ENCODE data around the gene SLC30A1. TPM values are rescaled to one million over a fixed set of nuclear protein-coding genes. Genes with fewer than 3 reads are reported as not detected.

SLC30A1 gene
- polyA plus RNA-seq, 4 donors = 5.0 to 107 (median 8.4) TPM

- H3K4me1 ChIP-seq (ENCODE audit: control insufficient read depth in 3 of 3, insufficient read depth in 2 of 3, low read depth in 1 of 3, low read length in 2 of 3) = no peaks in the 10 kb centered on the region
- no peaks in the 10 kb centered on the region for H3K36me3 ChIP-seq (ENCODE audit: control insufficient read depth in 3 of 3, insufficient read depth in 2 of 3, low read depth in 1 of 3, low read length in 3 of 3)
- FAIRE-seq (no peak), DNase-seq (no peak)
- no peak overlapping the region for H3K27ac ChIP-seq (ENCODE audit: low read depth in 1 of 3, low read length in 2 of 3)
- whole genome bisulfite sequencing, 3 donors = 81 to 85% (median 84%) methylated on average over 15 of the region's 15 CpGs
- no peaks in the 10 kb centered on the region for H3K27me3 ChIP-seq (ENCODE audit: control insufficient read depth in 3 of 3, insufficient read depth in 3 of 3, low read length in 3 of 3)
- no peak overlapping the region for H3K4me3 ChIP-seq (ENCODE audit: low read depth in 1 of 3, low read length in 3 of 3)
- H3K9me3 ChIP-seq (ENCODE audit: control insufficient read depth in 2 of 2, insufficient read depth in 1 of 2, low read depth in 1 of 2, low read length in 1 of 2) = no peaks in the 10 kb centered on the region
Measured at GRCh38 chr1:211531194-211532087, 47.5 kb downstream of the SLC30A1 start.

- DNase-seq = no peak
Measured at GRCh38 chr1:211530102-211530501, 48.9 kb downstream of the SLC30A1 start.

GRCh38 chr1:211529453-211529852 is 49.5 kb downstream of the SLC30A1 start:
- Histone ChIP-seq H3K36me3 (ENCODE audit: control insufficient read depth in 3 of 3, insufficient read depth in 2 of 3, low read depth in 1 of 3, low read length in 3 of 3) (no peaks in the 10 kb centered on the region), H3K4me1 (ENCODE audit: control insufficient read depth in 3 of 3, insufficient read depth in 2 of 3, low read depth in 1 of 3, low read length in 2 of 3) (no peaks in the 10 kb centered on the region), H3K27ac (ENCODE audit: low read depth in 1 of 3, low read length in 2 of 3) (no peak overlapping the region), H3K4me3 (ENCODE audit: low read depth in 1 of 3, low read length in 3 of 3) (no peak overlapping the region), H3K27me3 (ENCODE audit: control insufficient read depth in 3 of 3, insufficient read depth in 3 of 3, low read length in 3 of 3) (no peaks in the 10 kb centered on the region), H3K9me3 (ENCODE audit: control insufficient read depth in 2 of 2, insufficient read depth in 1 of 2, low read depth in 1 of 2, low read length in 1 of 2) (no peaks in the 10 kb centered on the region)
- 63 to 72% (median 71%) methylated on average over 9 of the region's 9 CpGs for WGBS, 3 donors
- DNase-seq = no peak
- FAIRE-seq = no peak

More at GRCh38 chr1:211530102-211530501, 48.9 kb downstream of the SLC30A1 start:
- Histone ChIP-seq H3K4me3 (ENCODE audit: low read depth in 1 of 3, low read length in 3 of 3) (no peak overlapping the region), H3K27me3 (ENCODE audit: control insufficient read depth in 3 of 3, insufficient read depth in 3 of 3, low read length in 3 of 3) (no peaks in the 10 kb centered on the region), H3K36me3 (ENCODE audit: control insufficient read depth in 3 of 3, insufficient read depth in 2 of 3, low read depth in 1 of 3, low read length in 3 of 3) (no peaks in the 10 kb centered on the region), H3K27ac (ENCODE audit: low read depth in 1 of 3, low read length in 2 of 3) (no peak overlapping the region), H3K4me1 (ENCODE audit: control insufficient read depth in 3 of 3, insufficient read depth in 2 of 3, low read depth in 1 of 3, low read length in 2 of 3) (no peaks in the 10 kb centered on the region), H3K9me3 (ENCODE audit: control insufficient read depth in 2 of 2, insufficient read depth in 1 of 2, low read depth in 1 of 2, low read length in 1 of 2) (no peaks in the 10 kb centered on the region)
- 65 to 73% (median 72%) methylated on average over 2 of the region's 2 CpGs for WGBS, 3 donors
- FAIRE-seq = no peak

- Histone ChIP-seq H3K27ac (ENCODE audit: low read depth in 1 of 3, low read length in 2 of 3) (no peak overlapping the region), H3K27me3 (ENCODE audit: control insufficient read depth in 3 of 3, insufficient read depth in 3 of 3, low read length in 3 of 3) (no peaks in the 10 kb centered on the region), H3K4me3 (ENCODE audit: low read depth in 1 of 3, low read length in 3 of 3) (no peak overlapping the region), H3K9me3 (ENCODE audit: control insufficient read depth in 2 of 2, insufficient read depth in 1 of 2, low read depth in 1 of 2, low read length in 1 of 2) (no peaks in the 10 kb centered on the region), H3K36me3 (ENCODE audit: control insufficient read depth in 3 of 3, insufficient read depth in 2 of 3, low read depth in 1 of 3, low read length in 3 of 3) (no peaks in the 10 kb centered on the region), H3K4me1 (ENCODE audit: control insufficient read depth in 3 of 3, insufficient read depth in 2 of 3, low read depth in 1 of 3, low read length in 2 of 3) (no peaks in the 10 kb centered on the region)
- FAIRE-seq (no peak), DNase-seq (no peak)
- WGBS, 3 donors = 90 to 95% (median 91%) methylated on average over 7 of the region's 7 CpGs
Measured at GRCh38 chr1:211529011-211529410, 50.0 kb downstream of the SLC30A1 start.

GRCh38 chr1:211527888-211528287 is 51.1 kb downstream of the SLC30A1 start:
- DNase-seq (no peak), FAIRE-seq (no peak)
- Histone ChIP-seq H3K4me3 (ENCODE audit: low read depth in 1 of 3, low read length in 3 of 3) (no peak overlapping the region), H3K9me3 (ENCODE audit: control insufficient read depth in 2 of 2, insufficient read depth in 1 of 2, low read depth in 1 of 2, low read length in 1 of 2) (no peaks in the 10 kb centered on the region), H3K36me3 (ENCODE audit: control insufficient read depth in 3 of 3, insufficient read depth in 2 of 3, low read depth in 1 of 3, low read length in 3 of 3) (no peaks in the 10 kb centered on the region), H3K27me3 (ENCODE audit: control insufficient read depth in 3 of 3, insufficient read depth in 3 of 3, low read length in 3 of 3) (no peaks in the 10 kb centered on the region), H3K27ac (ENCODE audit: low read depth in 1 of 3, low read length in 2 of 3) (no peak overlapping the region), H3K4me1 (ENCODE audit: control insufficient read depth in 3 of 3, insufficient read depth in 2 of 3, low read depth in 1 of 3, low read length in 2 of 3) (no peaks in the 10 kb centered on the region)
- whole genome bisulfite sequencing, 3 donors = 62 to 72% (median 70%) methylated on average over 5 of the region's 5 CpGs

GRCh38 chr1:211527006-211527405 is 52.0 kb downstream of the SLC30A1 start:
- Histone ChIP-seq H3K27ac (ENCODE audit: low read depth in 1 of 3, low read length in 2 of 3) (no peak overlapping the region), H3K36me3 (ENCODE audit: control insufficient read depth in 3 of 3, insufficient read depth in 2 of 3, low read depth in 1 of 3, low read length in 3 of 3) (no peaks in the 10 kb centered on the region), H3K9me3 (ENCODE audit: control insufficient read depth in 2 of 2, insufficient read depth in 1 of 2, low read depth in 1 of 2, low read length in 1 of 2) (no peaks in the 10 kb centered on the region), H3K4me3 (ENCODE audit: low read depth in 1 of 3, low read length in 3 of 3) (no peak overlapping the region), H3K27me3 (ENCODE audit: control insufficient read depth in 3 of 3, insufficient read depth in 3 of 3, low read length in 3 of 3) (no peaks in the 10 kb centered on the region), H3K4me1 (ENCODE audit: control insufficient read depth in 3 of 3, insufficient read depth in 2 of 3, low read depth in 1 of 3, low read length in 2 of 3) (no peaks in the 10 kb centered on the region)
- FAIRE-seq (no peak), DNase-seq (no peak)
- WGBS, 3 donors = 83 to 91% (median 89%) methylated on average over 3 of the region's 3 CpGs

- no peak for FAIRE-seq
Measured at GRCh38 chr1:211526101-211526500, 52.9 kb downstream of the SLC30A1 start.

GRCh38 chr1:211525101-211525676 is 53.8 kb downstream of the SLC30A1 start:
- no peak overlapping the region for H3K4me3 ChIP-seq (ENCODE audit: low read depth in 1 of 3, low read length in 3 of 3)
- no peaks in the 10 kb centered on the region for H3K27me3 ChIP-seq (ENCODE audit: control insufficient read depth in 3 of 3, insufficient read depth in 3 of 3, low read length in 3 of 3)
- H3K4me1 ChIP-seq (ENCODE audit: control insufficient read depth in 3 of 3, insufficient read depth in 2 of 3, low read depth in 1 of 3, low read length in 2 of 3) = no peaks in the 10 kb centered on the region
- FAIRE-seq = no peak
- no peaks in the 10 kb centered on the region for H3K36me3 ChIP-seq (ENCODE audit: control insufficient read depth in 3 of 3, insufficient read depth in 2 of 3, low read depth in 1 of 3, low read length in 3 of 3)
- 93 to 95% (median 93%) methylated on average over 9 of the region's 9 CpGs for WGBS, 3 donors
- H3K27ac ChIP-seq (ENCODE audit: low read depth in 1 of 3, low read length in 2 of 3) = no peak overlapping the region
- H3K9me3 ChIP-seq (ENCODE audit: control insufficient read depth in 2 of 2, insufficient read depth in 1 of 2, low read depth in 1 of 2, low read length in 1 of 2) = no peaks in the 10 kb centered on the region
- no peak for DNase-seq

More at GRCh38 chr1:211526101-211526500, 52.9 kb downstream of the SLC30A1 start:
- H3K27me3 ChIP-seq (ENCODE audit: control insufficient read depth in 3 of 3, insufficient read depth in 3 of 3, low read length in 3 of 3) = no peaks in the 10 kb centered on the region
- no peak overlapping the region for H3K4me3 ChIP-seq (ENCODE audit: low read depth in 1 of 3, low read length in 3 of 3)
- H3K27ac ChIP-seq (ENCODE audit: low read depth in 1 of 3, low read length in 2 of 3) = no peak overlapping the region
- no peaks in the 10 kb centered on the region for H3K4me1 ChIP-seq (ENCODE audit: control insufficient read depth in 3 of 3, insufficient read depth in 2 of 3, low read depth in 1 of 3, low read length in 2 of 3)
- no peaks in the 10 kb centered on the region for H3K9me3 ChIP-seq (ENCODE audit: control insufficient read depth in 2 of 2, insufficient read depth in 1 of 2, low read depth in 1 of 2, low read length in 1 of 2)
- no peaks in the 10 kb centered on the region for H3K36me3 ChIP-seq (ENCODE audit: control insufficient read depth in 3 of 3, insufficient read depth in 2 of 3, low read depth in 1 of 3, low read length in 3 of 3)
- no peak for DNase-seq
- 75 to 82% (median 81%) methylated on average over 1 of the region's 1 CpG for WGBS, 3 donors

All from small intestine (tissue), 7 donors.